Stimulated activated CD4-positive, alpha-beta T cell treated with anti-CD3 and anti-CD28 coated beads, Interleukin-12 subunit alpha, Interleukin-12 subunit beta, amount 100 ng/mL, for 4 hours (primary cell): ENCODE results near the gene TGFBR2.

Experiments
- DNase-seq: peaks from one replicate; pipeline ENCODE4 v3.0.0-alpha.2; 2020

The TGFBR2 gene

GRCh38 chr3:30728143-30728542, 121.7 kb downstream of the TGFBR2 start:
- DNase-seq, result no peak

GRCh38 chr3:30729512-30729911, 123.1 kb downstream of the TGFBR2 start:
- DNase-seq, result no peak

- DNase-seq, result no peak
These were observed 123.5 kb downstream of the TGFBR2 start for GRCh38 chr3:30729936-30730335.

DNA sequence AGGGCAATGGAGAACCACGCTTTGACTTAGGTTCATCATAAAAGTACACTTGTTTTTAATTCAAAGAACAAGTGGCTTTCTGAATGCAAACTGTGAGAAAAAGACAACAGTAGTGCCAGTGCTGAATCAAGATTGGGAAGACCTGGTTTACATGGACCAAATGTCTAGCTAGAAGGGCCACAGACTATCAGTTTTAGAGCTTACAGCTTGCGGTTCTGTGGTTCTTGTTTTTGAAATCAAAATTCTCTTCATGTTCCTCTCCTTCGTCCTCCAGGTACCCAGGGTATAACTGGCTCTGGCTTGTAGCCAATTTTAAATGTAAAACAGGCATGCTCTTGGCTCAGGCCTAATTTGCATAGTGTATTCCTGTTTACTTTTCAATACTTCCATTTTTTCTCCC, 124.6 kb downstream of the TGFBR2 start:
- no peak for DNase-seq

DNA sequence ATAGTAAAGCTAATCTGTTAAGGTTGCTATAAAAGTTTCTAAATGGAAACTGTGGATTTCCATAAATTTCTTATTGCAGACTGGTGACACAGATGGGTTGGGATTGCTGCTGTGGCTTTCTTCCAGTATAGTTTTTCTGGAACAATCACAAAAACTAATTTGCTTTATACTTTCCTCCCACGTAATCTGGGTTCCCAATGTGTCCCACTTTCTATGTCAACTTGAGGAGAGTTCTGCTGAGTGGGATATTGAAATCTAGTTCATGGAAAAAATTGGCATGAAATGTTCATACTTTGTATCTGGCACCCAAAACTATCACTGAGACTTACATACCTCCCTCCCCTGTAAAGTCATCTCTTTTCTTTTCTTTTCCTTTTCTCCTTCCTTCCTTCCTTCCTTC, 126.8 kb downstream of the TGFBR2 start:
- no peak for DNase-seq

DNA sequence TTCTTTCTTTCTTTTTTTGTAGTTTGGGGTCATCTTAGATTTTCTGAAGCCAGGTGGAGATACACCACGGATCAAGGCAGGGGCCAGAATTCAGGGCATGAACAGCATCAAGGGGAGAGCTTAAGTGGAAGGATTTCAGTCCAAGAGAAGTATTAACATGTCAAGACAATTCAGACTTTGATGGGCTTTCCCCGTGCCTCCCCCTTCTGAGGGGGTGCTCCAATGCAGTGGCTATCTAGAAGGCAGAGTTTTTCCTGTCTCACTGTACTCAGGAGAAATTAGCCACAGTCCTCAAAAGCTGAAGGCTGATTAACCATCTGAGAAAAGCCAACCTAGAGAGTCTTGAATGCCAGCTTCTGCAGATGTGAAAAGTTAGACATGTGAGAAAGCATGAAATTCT, 127.3 kb downstream of the TGFBR2 start:
- DNase-seq, result no peak

DNA sequence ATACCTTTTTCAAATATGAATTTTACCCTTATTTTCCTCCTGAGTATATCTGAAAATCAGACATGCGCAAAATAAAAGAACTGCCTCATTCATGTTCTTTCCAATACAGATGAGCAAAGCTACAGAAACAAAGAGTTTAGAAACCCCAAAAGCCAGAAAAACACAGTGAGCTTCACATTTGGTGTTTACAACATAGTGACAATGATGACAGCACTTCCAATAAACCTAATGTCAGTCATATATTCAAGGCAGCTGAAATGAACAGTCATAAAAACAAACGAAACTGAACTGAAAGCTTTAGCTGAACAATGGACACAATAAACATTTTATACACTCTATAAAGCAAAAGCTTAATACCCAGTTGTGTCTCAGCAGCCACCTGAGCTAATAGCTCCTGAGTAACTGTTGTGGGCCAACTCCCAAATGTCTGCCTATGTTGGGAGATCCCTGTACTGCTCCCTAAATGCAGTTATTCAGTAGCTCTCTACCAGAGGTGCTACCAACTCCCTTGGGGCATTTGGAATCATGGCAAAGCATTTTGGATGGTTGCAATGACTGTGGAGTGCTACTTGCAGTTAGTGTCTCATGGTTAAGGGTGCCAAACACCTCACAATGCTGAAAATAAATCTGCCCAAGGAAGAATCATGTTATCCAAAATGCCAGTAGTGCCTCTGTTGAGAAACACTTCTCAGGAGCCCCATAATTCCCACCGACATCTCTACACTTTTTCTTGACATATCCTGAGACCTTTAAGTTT, 131.5 kb downstream of the TGFBR2 start:
- no peak for DNase-seq

DNA sequence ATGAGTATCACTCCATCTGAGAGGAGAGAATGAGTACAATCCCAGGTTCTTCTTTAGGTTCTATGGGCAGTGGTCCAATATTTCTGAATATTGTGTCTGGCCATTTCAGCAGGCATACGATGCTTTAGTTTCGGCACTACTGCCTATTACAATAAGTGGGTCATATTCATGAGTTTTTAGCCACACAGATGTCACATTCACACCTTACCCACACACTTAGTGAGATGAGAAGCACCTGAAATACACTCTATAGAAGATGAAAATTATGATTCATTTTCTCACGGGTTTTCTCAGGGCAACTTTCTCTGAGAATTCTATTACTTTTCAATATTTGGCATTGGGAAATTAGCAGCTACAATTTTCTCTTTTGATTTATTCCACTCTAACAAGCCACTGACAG, 132.2 kb downstream of the TGFBR2 start:
- DNase-seq, result no peak

GRCh38 chr3:30741889-30742288, 135.5 kb downstream of the TGFBR2 start:
- no peak for DNase-seq

DNA sequence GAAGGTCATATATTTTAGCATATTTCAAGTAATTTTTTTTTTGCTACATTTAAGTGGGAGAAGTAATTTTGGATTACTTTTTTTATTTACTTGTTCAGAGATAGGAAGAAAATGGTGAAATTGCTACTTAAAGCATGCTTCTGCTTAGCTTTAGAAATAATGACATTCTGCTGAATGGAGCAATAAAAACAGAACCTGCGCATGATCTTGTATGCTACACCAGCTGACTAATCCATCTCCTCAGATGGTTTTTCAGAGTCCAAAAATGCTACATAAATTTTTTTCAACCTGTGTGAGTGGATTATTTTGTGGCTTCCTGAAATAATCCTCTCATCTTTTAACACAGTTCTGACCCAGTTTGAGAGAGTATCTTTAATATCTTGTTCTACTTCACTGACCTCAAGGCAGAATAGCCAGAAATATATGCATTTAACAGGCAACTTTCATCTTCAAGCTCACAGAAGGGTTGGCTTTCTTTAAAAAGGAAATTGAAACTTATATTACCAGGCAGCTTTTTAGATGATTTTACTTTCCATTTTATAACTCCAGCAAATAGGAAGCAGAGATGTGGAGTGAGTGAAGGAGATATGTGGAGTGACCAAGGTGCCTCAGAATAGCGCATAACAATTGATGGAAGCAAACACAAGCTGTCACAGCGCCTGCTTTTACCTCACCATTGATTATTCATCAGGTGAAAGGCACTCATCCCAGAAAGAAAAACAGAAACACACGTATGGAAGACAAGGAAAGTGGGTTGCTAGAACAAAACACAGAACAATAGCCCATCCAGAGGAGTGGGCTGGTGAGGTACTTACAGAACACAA, 136.6 kb downstream of the TGFBR2 start:
- DNase-seq, result no peak
